NCI-H446 treated with DMSO at 0.1 percent for 48 hours (cell line): ENCODE results near the gene NEURL3.

ENCODE experiments used
- DNase-seq: peaks from one replicate; lab custom pipeline; 2025; lab: John Stamatoyannopoulos, UW

Gene NEURL3

GRCh38 chr2:96539215-96539920 lies 34.2 kb upstream of the NEURL3 start:
- DNase-seq = no peak

GRCh38 chr2:96538487-96539214 lies 33.5 kb upstream of the NEURL3 start:
- no peak for DNase-seq

DNA sequence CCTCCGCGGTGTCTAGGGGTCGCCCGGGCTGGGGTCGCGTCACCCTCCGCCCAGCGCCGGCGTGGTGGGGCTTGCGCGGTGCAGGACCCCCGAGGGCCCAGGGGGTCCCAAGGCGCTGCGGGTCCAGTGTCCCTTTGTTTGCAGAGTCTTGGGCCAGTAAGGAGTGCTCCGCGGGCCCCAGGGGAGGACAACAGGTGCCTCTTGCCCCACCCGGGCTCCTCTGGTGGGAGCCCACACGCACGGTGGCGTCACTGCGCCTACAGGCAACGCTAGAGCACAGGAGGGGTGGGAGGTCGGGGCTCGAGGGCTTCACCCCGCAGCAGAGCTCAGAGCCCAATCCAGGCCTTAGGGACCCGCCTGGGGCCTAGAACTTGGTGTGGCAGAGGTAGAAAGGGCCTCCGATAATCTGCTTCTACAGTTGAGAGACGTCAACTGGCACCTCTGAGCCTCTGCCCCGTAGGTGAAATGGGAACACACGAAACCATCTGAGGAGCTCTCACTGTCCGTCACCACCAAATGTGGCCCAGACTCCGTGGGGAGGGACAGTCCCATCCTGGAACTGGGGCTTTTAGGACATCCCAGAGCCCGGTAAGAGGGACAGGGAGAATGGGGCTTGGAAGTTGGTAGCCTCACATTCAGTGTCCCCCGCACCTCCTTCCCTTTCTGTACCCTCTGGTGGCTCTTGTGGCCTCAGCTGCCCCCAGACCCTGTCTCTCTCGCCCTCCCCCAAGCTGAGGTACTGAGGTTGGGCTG lies 32.8 kb upstream of the NEURL3 start:
- DNase-seq = no peak

- DNase-seq = no peak
Observed at GRCh38 chr2:96537066-96537733, 32.0 kb upstream of the NEURL3 start.

DNA sequence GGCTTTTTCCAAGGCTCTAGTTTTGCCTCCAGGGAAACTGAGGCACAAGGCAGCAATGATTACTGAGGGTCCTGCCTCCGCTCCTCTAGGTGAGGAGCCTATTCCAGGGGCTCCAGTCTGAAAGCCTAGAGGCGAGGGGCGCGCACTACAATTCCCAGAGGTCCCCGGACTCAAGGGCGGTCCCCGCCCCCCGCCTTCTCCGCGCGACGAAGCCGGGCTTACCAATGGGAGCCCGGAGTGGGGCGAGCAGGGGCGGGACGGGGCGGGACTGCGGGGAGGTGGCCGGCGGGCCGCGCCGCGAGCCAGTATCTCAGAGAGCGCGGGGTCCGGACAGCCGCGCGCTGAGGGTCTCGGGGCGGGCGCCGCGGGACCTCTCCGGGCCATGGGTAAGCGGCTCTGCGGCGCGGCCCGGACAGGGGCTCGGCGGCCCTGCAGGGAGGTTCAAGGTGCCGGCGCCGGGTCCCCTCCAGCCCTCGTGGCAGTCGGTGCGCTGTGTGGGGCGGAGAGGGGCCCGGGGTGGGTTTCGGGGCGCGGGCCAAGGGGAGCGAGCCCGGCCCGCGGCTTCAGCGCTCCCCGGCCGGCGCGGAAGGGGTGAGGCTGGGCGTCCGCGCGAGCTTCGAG lies 31.4 kb upstream of the NEURL3 start, which contains the start of gene ARID5A:
Gene ARID5A (plus strand): TSS at position 308 of the 621 bp plus-strand sequence. CDS start 75 bp downstream, at position 383.
- DNase-seq = peak; percentile 68

- no peak for DNase-seq
Observed at GRCh38 chr2:96535331-96535730, 30.2 kb upstream of the NEURL3 start.

DNA sequence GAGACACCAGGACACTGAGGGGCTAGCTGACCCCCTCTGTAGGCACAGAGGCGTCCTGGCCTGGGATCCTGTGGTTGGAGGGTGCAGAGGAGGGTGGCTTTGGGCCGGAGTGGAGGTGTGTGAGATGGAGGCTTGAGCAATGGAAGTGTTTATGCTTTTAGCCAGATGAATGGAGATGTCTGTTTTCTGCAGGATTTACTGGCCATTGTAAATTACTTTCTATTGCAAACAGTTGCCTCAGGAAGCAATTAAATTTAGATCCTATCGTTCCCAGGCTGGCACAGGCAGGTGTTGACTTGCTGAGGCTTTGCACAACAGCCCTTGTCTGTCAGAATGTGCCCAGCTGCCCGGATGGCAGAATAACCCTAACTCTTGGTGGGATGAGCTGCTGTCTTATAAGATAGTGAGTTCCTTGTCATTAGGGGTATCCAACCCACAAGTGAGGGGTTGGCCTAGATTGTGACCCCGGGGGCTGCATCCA lies 29.6 kb upstream of the NEURL3 start:
- no peak for DNase-seq

- no peak for DNase-seq
Observed at GRCh38 chr2:96534141-96534540, 29.0 kb upstream of the NEURL3 start.

DNA sequence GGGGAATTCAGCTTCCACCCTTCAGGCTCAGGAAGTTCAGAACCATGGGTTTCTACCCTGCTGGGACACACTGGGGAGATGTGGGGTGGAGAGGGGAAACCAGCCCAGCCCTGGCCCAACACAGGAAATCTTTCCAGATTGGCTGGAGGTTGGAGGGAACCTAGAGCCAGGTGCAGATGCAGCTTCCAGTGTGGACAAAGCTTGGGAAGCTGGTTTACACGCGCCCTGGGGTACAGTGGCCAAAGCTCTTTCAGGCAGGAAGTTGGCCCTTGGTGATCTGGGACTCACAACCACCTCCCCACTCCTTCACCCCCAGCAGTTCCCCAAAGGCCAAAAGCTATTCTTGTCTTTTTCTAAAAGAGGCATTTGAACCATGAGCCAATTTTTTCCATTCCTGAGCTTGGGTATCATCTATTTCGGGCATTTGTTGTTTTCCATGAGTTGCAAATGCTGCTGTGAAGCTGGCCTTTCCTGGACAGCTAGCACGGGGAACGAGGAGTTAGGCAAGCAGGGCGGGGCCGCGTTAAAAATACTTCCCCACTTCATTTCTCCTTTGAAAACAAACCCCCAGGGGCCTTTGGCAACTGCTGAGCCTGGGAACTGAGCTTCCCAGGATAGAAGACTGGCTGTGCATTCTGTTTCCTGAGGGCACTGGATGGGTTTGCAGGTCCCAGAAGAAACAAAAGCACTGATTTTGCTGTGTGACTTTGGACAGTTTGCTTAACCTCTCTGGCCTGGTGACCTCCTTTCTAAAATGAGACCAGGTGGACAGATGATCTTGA lies 28.3 kb upstream of the NEURL3 start:
- no peak for DNase-seq

DNA sequence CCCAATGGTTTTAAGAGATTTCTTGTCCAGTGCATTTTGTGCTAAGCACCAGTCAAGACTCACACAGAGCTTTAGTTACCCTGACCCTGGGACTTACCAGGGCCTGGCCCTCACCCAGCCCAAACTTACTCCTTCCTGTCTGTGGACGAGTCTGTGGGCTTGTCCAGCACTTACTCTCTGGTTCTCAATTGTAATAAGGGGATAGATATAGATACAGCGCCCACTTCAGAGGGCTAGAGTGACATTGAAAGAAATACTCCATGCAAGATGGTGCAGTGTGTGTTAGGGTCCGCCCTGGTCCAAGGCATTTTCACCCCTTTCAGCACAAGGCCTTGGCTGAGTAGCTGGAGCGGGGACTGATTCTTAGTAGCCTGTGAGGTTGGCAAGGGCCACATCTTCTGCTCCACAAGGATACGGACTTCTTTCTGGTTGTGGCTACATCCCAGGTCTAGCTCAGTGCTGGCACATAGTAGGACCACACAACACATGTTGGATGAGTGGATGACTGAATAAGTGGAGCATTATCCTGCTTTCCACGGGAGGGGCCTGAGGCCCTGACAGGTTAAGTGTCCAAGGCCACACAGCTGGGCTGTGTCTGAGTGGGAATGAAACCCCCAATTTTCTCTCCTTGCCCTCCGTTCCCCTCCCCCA lies 27.6 kb upstream of the NEURL3 start:
- no peak for DNase-seq

GRCh38 chr2:96531872-96532505 lies 26.8 kb upstream of the NEURL3 start:
- peak; percentile 94 for DNase-seq

- DNase-seq = no peak
Observed at GRCh38 chr2:96531366-96531765, 26.2 kb upstream of the NEURL3 start.

DNA sequence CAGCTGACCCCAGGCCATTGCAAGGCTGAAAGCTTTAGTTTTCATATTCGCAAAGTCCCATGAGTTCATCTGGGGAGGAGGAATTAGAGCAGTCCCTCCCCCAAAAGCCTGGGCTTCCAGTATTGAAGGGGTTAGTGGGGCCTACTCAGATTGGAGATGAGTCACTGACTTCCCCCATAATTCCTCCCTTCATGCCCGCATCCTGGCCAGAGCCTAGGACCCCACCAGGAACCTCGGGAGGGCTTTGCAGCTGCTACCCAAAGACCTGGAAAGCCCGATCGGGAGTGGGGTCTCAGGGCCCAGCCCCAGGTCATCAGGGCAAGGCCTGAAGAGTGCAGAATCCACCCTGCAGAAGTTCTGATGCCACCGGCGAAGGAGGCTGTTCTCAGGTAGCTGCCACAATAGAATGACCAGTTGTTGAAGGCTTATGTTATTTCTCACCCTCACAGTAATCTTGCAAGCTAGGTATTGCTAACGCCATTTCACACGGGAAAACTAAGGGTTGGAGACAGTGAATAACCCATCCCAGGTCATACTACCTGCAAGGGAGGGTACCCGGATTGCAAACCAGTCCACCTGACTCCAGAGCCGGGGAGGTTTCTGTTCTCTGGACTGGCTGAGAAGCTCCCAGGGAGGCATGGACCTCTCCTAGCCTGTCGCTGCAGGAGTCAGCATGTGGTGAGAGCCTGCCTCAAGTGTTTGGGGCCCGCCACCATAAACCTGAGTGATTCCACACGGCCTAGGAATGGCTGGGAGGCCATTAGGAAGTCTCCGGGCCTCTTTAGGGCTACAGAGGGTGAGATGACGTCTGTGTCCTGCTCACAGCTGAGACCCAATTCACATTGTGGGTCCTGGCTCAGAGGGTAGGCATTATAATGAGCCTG lies 25.6 kb upstream of the NEURL3 start:
- no peak for DNase-seq

DNA sequence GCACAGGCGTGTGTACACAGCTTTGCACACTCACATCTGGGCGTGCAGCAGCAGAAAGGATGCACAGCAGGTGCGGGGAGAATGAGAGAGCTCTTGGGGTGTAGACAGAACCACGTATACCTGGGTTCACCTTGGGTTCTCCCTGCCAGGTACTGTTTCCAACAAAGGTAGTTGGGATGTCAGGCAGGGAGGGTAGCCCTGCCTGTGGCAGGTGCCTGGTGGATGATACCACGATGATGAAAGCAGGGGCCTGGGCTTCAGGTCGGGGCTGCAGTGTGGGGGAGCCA lies 24.9 kb upstream of the NEURL3 start:
- no peak for DNase-seq

DNA sequence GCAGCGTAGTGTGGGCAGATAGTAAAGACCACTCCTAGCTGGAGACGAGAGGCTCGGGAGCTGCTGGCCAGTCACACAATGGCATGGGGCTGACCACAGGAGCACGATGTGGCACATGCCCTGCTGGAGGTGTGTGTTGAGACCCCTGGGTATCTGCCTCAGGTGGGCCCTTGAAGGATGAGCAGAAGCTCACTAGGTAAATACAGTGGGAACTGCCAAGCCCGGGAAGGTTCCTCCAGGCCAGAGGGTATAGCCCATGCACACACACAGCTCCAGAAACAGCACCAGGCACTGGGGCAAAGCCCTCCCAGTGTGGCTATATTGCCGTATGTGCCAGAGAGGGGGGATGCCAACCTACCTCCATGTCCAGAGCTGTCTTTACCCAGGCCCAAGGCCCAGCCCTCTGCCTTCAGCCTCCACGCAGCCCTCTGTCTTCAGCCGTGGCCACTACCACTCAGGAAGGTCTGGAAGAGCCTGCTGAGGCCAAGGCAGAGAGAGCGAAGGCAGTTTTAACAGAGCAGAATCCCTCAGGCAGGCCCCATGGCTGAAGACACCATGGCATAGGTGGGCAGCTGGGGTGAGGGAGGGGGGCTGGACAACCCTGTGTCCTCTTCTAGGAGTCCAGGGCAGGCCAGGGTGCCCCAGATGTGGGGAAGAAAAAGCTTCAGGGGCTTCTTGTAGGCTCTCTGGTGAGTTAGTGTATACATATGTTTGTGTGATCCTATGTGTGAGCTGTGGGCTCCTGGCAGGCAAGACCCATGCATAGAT lies 24.4 kb upstream of the NEURL3 start:
- DNase-seq = no peak

DNA sequence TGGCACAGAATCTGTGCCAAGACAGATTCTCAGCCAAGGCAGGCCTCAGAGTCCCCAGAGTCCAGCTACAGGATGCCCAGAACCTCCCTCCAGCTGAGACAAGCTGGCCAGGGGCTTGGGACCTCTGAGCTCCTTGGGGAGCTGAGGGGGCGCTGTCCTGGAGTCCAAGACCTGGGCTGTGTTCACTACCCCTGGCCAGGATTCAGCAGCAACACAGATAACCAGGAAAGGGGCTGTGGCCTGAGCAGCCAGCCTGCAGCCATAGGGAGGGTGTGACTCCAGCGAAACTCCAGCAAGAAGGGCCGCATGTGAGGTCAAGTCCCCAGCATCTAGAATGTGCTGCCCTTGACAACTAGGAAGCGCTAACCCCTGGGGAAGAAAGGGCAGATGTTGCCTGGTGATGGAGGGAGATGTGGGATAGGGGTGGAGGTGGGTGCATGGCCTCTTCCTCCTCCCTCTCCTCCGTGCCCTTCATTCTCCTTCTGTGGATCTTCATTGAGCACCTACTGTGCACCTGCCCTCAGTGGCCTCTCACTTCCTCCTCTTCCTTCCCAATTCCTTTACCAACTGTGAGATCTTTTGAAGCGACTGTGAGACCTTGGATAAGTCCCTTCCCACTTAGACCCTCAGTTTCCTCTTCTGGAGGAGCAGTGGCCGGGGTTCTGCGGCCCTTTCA lies 23.7 kb upstream of the NEURL3 start:
- no peak for DNase-seq

DNA sequence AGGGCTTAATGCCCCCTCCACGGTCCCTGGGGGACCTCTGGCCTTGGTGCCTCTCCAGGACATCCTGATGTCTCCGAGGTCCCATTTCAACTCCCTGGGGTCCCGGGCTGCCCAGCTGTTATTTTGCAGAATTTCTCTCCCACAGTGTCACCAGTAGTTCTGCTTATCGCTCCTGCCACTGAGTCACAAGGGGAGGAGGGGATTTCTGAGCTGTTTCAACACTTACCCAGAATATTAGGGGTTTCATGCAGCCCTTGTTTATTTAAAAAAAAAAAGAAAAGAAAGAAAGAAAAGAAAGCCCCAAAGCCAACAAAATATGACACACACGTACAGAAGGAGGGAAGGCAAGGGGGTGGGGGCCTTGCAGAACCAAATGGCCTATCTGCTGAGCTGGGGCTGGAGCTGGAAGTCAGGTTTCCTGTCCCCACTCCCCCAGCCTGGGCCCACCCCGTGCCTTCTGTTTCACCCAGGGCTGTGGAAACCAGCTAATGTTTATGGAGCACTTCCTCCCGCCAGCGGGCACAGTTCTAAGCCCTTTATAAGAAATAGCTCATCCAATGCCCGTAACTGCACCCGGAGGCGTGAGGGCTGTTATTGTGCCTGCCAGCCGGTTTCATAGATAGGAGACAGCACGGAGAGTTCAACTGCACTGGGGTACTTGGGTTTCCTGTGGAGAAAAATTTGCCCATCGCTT lies 23.0 kb upstream of the NEURL3 start:
- DNase-seq = no peak
